Body of pancreas (tissue), 4 donors: ENCODE results near the gene PLPP4.

Source experiments
- CTCF ChIP-seq, 7 experiments: fragments of 450-650 bp in 4 of 7; fragments of 200-600 bp in 3 of 7; sonication (generic) in 3 of 7; IDR thresholded peaks; one replicate each; pipeline ENCODE4 v1.5.1; 2016 to 2019; ENCODE audit warnings: antibody characterized with exemption in 7 of 7
- POLR2A ChIP-seq, 3 donors: fragments of 450-650 bp; IDR thresholded peaks; one replicate each; pipeline ENCODE4 v1.6.1; 2016; ENCODE audit warnings: antibody characterized with exemption in 3 of 3, mild to moderate bottlenecking in 2 of 3

GRCh38 chr10:120527691-120528090, 70.7 kb downstream of the PLPP4 start:
- TF ChIP-seq CTCF (IDR thresholded peaks at IDR 0.05) (no peak), POLR2A (IDR thresholded peaks at IDR 0.05) (no peak)
